Measurements from ENCODE around the gene PLA2G4D.

Gene PLA2G4D, protein sequence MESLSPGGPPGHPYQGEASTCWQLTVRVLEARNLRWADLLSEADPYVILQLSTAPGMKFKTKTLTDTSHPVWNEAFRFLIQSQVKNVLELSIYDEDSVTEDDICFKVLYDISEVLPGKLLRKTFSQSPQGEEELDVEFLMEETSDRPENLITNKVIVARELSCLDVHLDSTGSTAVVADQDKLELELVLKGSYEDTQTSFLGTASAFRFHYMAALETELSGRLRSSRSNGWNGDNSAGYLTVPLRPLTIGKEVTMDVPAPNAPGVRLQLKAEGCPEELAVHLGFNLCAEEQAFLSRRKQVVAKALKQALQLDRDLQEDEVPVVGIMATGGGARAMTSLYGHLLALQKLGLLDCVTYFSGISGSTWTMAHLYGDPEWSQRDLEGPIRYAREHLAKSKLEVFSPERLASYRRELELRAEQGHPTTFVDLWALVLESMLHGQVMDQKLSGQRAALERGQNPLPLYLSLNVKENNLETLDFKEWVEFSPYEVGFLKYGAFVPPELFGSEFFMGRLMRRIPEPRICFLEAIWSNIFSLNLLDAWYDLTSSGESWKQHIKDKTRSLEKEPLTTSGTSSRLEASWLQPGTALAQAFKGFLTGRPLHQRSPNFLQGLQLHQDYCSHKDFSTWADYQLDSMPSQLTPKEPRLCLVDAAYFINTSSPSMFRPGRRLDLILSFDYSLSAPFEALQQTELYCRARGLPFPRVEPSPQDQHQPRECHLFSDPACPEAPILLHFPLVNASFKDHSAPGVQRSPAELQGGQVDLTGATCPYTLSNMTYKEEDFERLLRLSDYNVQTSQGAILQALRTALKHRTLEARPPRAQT

DNA sequence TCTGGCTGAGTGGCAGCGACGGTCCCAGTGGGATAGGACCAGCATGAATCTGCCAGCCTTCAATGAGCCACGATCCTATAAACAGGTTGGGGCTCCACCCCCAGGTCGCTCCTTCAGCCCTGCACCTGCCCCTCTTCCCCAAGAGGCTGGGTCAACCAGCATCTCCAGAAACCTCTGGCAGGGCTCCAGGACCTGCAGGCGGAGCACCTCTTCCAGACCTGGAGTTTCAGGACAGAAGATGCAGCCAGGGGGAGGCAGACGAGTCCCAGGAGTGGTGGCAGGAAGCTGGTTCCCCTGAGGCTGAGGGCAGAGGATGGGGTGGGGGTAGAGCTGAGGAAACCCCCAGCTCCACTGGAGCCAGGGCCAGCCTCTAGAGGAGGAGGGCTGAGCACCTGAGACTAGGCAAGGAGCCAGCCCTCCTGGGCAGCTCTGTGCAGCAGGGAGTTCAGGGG is at the start of gene PLA2G4D:
Gene PLA2G4D, minus strand, starts transcription at position 51 of the 452 bp plus-strand sequence. CDS start 103 bp downstream, outside the sequence.
- no peak for DNase-seq (ENCODE audit: low read depth in 1 of 2, low spot score in 1 of 2)

DNA sequence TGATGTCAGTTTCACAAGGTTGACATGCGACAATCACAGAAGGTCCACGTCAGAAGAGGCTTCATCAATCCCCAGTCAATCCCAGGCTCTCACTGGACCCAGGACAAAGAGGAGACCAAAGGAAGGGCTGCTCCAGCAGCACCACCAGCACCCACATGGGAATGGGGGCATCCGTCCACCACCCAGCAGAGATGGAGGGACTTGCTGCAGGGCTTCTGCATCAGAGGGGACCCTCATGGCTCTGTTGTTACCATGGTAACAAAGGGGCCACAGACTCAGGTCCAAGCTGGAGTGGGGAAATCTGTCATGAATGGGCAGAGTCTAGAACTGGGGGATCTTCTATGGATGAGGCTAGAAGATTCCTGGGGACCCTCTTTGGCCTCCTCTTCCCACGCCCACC is 49.0 kb upstream of the PLA2G4D start:
- DNase-seq (ENCODE audit: low read depth in 1 of 2, low spot score in 1 of 2) = no peak

DNA sequence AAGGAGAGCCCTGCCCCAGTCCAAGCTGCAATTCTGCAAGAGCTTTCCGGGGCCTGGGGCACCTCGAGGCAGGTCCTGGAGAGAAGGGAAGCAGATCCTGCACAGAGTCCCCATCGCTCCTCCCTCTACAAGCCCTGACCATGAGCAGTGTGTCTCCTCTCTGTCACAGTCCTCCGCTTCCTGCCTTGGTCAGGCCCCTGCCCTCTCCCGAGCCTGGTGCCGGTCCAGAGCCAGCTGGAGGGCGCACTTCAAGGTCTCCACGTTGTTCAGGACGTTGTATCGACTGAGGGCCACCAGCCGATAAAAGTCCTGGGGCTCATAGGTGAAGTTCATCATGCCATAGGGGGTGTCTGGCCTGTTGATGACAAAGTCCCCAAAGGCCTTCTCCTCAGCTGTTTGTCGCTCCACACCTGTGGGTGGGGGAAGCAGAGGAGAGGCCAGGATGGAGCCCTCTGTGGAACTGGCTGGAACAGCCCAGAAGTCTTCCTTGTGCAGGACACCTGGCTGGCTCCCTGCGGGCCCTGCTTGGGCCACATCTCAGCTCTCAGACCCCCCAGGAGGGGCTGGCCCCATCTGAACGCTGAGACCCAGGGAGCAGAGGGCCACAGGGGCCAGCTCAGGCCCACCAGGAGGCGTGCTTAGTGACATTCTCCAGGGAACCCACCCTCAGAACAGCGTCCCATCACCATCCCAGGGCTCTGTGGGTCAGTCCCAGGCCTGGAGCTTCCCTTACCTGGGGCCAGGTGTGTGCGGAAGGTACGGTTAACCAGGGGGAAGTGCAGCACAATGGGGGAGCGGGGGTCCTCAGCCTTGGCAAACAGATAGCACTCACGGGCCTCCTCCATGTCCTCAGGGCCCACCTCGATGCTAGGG is 47.7 kb upstream of the PLA2G4D start:
- no peak for DNase-seq (ENCODE audit: low read depth in 1 of 2, low spot score in 1 of 2)

DNA sequence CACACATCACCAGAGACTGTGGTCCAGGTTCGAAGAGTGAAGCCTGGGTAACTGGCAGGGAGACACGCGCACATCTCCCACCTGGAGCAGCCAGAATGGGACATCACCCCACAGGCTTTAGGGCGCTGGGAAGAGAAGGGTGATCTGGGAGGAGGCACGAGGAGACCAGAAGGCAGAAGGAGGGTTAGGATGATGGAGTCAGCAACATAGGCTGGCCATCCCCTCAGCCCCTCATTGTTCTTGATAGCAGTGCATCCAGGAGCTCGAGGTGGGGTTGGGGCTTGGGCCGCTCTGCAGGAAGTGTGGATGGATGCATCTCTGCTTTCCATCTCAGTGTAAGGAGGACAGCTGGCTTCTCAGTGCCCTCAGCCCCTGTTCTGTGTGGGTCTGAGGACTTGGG is 46.9 kb upstream of the PLA2G4D start:
- DNase-seq (ENCODE audit: low read depth in 1 of 2, low spot score in 1 of 2) = no peak

DNA sequence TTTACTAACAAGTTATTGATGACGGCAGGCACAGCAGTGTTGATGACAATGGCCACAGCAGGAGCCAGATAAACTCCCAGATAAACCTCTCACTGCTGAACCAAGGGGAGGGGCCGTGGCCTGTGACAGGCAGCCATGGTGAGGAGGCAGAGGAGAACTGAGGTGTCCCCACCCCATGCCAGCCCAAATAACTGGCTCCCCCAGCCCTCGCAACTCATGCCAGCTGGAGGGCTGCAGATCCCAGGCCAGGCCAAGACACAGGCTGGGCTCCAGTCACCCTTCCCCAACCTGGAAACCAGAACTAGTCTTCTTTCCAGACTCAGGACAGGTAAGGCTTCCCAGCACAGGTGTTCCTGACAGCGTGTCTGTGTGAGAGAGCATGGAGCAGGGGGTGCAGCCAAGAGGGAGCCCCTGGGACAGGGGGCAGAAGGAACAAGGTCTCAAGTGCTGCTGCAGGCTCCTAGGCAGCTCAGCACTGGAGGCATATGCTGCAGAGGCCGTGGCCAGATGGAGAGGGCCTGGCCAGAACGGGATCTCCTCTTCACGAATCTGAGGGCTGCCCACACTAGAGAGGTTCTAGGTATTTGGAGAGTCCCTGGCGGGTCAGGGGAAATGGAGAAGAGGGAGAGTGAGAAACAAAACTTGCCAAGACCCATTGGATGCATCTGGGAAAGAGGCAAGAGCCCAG is 46.2 kb upstream of the PLA2G4D start:
- DNase-seq (ENCODE audit: low read depth in 1 of 2, low spot score in 1 of 2) = no peak

DNA sequence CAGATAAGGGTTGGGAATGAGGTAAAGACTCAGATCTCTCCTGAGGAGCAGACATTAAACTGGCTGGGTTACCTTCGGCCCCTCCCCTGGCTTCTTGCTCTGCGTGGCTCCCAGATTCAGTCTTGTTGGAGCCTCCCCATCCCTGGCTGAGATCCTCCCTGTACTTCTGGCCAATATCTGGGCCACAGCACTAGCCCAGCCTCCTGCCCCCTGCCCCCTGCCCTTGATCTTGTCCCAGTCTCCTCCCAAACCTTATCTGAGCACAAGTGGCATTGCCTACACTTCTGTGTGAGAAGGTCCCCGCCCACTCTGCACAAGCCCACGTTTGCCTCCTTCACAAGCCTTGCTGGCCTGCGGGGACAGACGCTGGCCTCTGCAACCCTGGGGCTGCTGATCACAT is 45.2 kb upstream of the PLA2G4D start:
- no peak for DNase-seq (ENCODE audit: low read depth in 1 of 2, low spot score in 1 of 2)

DNA sequence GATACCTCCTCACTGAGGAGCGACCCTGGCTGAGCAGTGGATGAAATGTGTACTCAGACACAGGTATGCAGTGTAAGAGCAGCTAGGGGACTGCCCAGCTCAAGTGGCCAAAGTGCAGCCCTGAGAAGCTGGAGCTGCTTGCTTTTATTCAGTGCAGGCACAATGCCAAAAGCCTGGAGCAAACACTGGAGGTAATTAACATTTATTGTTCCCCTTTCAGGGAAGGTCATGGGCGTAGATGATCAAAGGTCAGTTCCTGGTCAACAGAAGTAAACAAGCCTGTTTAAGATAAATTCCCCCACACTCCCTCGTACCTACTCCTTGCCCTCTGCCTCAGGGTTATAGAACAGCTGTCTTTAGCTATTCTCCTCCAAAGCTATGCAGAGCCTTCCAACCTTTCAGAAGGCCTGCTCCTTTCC is 44.6 kb upstream of the PLA2G4D start:
- no peak for DNase-seq (ENCODE audit: low read depth in 1 of 2, low spot score in 1 of 2)

DNA sequence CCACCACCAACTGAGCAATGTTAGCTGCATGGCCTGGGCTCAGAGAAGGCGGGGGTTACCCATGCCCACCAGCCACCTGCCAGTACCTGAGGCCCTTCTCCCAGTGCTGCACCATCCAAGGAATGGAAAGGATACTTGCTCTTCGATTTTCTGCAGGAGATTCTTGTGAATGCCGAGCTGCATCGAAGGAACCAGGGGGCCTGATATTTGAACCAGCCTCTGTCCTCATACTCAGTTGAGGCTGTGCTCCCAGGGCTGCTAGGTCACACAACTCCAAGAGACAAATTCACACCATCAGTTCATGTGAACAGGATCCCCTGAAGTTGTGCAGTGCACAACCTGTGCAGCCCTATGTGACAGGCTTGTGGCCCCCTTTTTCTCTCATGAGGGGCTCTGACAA is 44.0 kb upstream of the PLA2G4D start:
- no peak for DNase-seq (ENCODE audit: low read depth in 1 of 2, low spot score in 1 of 2)

DNA sequence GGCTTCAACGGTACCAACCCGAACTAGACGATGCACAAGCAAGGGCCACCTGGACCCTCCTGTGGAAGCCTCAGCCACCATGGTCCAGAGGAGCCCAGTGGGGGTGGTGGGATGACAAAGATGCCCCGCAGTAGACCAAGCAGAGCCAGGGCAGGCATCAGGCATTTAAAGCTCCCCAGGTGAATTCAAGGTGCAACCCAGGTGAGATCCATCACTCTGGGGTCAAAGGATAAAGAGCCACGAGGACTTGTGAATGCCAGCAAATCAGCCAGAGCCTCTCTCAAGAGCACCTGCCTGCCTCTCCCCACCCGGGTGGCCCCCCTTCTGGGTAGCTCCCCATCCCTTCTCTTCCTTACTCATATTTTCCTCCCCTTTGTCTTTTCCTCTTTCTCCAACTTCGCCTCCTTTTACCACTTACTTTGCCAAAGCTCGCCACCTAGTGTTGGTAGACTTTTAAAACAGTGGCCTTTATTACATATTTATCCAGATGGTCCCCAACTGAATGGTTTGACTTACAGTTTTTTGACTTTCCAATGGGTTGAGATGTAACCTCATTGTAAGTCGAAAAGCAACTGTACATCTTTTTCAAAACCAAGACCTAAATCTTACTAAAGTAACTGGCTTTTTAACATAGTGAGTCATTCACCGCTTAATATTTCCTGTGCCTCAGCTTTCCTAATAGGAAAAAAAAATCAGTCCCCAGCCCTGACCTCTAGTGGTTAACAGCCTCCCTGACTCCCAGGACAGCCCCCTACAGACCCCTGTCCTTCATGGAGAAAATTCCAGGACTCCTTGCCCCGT is 43.3 kb upstream of the PLA2G4D start:
- no peak for DNase-seq (ENCODE audit: low read depth in 1 of 2, low spot score in 1 of 2)

DNA sequence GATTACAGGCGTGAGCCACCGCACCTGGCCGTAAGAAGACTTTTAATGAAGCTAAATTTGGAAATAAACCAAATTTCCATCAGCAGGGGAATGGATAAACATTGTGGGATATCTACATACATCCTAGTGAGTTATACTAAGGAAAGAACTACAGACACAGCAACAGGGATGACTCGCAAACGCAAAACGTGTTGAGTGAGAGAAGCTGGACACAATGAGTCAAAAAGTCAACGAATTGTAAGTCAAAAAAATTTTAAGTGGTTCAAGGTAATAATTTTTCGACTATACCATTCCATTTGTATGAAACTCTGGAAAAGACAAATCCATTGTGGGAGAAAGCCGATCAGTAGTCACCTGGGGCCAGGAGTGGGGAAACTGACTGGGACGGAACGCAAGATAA is 42.2 kb upstream of the PLA2G4D start:
- DNase-seq (ENCODE audit: low read depth in 1 of 2, low spot score in 1 of 2) = no peak

DNA sequence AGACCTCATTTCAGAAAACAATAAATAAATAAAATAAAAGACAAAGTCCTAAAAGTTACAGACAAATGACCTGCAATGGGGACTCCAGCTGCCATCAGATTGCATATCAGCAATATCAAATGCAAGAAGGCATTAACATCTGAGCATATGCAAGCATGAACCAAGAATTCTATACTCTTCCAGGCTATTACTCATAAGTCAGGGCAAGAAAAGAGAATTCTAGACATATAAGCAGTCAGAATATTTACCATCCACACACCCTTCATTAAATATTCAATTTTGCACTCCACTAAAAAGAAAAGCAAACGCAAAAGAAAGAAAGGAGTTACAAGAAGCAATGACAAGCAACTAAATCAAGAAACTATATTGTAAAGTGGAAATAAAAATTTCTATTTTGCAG is 41.0 kb upstream of the PLA2G4D start:
- DNase-seq (ENCODE audit: low read depth in 1 of 2, low spot score in 1 of 2) = no peak

DNA sequence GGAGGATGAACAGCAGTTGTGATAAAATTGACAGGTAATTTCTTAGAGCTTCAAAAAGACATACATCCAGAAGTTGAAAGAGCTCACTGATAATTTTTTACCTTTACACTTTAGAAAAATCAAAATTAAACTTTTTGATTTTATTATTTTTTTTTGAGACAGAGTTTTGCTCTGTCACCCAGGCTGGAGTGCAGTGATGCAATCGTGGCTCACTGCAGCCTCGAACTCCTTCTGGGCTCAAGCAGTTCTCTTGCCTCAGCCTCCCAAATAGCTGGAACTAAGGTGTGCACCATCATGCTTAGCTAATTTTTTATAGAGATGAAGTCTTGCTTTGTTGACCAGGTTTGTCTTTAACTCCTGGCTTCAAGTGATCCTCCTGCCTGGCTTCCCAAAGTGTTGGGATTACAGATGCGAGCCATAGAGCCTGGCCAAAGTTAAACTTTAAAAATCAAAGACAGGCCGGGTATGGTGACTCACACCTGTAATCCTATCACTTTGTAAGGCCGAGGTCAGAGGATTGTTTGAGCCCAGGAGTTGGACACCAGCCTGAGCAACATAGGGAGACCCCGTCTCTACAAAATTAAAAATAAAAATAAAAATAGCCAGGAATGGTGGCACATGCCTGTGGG is 40.4 kb upstream of the PLA2G4D start:
- no peak for DNase-seq (ENCODE audit: low read depth in 1 of 2, low spot score in 1 of 2)

DNA sequence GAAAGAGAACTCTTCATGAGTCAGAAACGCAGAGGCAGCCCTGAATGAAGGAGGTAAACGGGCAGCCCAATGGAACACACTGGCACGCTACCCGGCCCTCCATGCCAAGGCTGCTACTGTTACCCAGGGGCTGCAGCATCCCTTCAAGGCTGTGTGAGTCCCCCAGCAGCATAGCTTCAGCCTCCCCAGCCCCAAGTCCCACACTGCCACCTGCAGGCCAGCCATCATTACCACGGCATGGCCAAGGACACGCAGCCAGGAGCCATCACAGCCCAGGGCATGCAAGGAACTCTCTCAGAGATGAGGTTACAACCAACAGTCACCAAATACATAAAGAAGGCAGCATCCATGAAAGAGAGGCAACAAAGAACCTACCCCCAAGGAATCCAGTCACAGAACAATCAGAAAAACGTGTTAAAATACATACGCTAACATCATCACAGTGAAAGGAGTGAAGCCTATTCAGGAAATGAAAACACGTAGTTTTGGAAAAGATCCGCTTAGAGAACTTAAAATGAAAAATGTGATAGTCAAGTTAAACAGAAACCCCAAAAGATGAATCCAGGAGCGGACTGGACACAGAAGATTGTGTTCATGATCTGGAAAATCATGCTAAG is 39.6 kb upstream of the PLA2G4D start:
- peak in 1 of 2 donors; percentile 36 for DNase-seq (ENCODE audit: low read depth in 1 of 2, low spot score in 1 of 2)

DNA sequence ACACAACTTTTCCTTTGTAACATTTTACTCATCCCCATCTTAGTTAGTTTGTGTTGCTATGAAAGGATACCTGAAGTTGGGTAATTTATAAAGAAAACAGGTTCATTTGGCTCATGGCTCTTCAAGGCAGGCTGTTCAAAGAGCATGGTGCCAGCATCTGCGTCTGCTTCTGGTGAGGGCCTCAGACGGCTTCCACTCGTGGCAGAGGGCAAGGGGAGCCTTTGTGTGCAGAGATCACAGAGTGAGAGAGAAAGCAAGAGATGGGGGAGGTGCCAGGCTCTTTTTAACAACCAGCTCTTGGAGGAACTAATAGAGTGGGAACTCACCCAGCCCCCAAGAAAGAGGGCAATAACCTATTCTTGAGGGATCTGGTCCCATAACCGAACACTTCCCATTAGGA is 39.0 kb upstream of the PLA2G4D start:
- DNase-seq (ENCODE audit: low read depth in 1 of 2, low spot score in 1 of 2) = no peak

DNA sequence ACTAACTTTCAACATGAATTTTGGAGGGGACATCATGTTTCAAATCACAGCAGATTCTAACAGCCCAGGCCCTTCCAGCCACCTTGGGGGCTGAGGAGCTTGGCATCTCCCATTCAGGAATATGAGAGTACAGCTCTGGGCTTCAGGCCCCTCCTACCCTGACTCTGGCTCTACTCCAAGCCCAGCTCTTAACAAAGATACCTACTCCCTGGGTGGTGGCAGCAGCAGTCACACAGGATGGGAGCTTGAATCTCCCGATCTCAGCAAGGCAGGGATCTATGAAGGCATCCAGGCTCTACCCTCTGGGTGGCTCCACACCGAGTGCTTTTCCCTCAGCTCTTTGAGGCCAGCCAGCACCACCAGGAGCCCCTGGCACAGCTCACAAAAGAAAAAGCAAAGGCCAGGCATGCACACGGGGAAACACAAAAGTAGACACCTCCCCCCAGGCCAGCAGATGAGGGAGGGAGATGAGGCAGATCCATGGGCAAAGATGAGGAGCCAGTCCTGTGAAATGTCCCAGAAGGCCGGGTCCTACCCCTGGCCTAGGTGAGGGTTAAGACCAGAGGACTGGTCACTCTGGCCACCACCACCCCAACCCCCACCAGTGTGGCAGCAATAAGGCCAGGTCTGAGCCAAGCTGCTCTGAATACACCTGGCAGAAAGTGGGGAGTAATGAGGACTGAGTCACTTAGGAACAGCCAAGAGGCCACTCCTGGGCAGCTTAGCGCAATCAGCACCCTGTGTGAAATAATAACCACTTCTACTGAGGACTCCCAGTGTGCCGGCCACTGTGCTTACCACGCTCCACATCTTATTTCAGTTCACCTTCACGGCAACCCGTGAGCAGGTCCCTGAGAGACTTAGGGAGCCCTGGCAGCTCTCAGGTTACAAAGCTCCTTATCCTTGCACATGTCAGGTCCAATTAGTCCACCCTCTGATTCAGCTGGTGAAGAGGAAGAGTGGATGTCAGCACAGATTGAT is 37.8 kb upstream of the PLA2G4D start:
- DNase-seq (ENCODE audit: low read depth in 1 of 2, low spot score in 1 of 2) = no peak

DNA sequence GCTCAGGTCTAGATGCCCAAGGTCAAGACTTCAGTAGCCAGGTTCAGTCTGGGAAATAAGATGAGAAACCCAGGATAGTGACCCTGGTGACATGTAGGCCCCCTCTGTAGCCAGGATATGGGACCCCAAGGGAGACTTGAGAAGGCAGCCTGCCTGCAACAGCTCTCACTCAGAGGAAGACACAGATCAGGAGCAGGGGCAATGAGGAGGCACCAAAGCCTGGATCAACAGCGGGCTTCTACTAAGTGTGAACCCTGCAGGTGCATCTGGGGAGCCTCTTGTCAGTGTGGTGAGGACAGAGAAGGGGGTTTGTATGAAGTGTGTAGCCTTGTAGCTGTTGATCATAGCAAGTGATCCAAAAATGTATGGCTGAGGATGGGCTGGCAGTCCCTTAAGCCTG is 36.6 kb upstream of the PLA2G4D start:
- no peak for DNase-seq (ENCODE audit: low read depth in 1 of 2, low spot score in 1 of 2)

DNA sequence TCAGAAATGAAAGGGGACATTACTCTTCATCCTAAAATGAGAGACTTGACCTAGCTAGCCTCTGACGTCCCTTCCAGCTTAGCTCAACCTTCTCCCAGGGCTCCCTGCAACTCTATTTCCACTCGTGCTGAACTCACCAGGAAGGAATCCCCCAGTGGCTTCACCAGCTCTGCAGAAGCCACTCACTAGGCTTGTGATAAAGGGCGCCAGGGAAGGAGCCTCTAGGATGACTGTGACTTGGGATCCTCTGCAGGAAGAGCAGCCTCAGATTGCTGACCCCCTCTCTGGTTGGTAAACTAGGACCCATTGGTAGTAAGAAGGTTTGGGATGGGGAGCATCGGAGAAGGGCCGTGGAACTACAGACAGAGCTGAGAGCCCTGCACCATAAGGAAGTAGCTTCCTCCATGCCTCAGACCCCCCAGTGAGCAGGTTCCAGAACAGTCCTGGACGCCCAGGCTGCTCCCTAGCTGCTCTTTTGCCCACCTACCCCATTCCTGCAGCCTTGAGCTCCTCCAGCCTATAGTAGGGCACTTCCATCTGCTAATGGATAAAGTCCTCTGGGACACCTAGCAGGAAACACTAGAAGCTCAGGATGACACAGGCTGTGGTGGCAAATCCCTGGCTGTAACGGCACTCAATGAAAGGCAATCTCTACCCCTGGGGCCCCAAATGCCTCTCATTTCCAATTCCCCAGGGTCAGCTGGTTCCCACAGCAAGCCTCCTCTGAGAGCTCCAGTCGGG is 36.1 kb upstream of the PLA2G4D start:
- no peak for DNase-seq (ENCODE audit: low read depth in 1 of 2, low spot score in 1 of 2)
